ENCODE data around the gene NFIB.

Gene NFIB

DNA sequence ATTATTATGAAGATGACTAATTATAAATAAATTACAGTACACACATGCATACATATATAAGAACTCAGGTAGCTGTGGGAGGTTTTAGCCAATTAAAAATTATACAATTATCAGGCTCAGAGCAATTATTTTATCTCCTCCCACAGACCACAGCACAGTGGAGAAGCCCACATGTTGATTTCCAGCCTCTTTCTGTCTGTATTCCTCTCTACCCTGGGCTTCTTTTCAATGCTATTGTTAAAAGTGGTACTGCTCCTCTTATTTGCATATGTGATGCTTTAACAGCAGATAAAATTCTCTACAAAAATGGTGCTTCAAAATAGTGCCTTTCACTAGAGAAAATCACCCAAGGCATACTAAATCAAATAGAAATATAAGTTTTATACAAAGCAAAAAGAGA lies 218.7 kb downstream of the NFIB start:
- no peak for DNase-seq

DNA sequence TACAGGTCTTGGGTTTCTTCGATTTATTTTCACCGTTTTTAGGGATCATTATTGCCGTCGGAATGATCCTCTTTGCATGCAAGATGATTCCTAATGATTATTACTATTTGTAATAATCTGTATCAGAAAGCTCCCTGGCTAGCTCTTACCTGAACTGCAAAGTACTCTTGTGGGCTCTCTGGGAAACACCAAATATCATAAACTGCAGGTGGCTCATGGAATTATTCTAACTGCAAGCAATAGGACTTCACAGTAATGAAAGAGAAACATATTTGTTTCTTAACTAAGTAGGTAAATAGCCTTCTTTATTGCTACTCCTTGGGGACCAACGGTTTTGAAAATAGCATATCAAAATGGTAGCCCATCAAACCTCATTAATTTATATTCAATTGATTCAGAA lies 219.4 kb downstream of the NFIB start:
- no peak for DNase-seq

DNA sequence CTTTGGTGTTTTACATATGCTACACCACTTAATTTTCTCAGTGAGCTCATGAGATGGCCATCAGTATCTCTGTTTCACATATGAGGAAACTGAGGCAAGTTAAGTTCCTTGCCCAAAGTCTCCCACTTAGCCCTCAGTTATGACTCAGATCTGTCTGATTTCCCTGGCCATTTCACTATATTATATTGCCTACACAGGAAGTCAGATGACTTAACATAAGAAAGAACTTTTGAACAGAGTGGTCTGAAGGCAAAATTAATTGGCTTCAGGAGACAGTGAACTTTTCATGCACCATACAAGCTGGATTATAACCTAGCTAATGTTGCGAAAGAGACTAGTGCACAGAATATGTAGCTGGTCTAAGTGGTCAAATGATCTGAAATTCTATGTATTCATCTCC lies 221.6 kb downstream of the NFIB start:
- no peak for DNase-seq

DNA sequence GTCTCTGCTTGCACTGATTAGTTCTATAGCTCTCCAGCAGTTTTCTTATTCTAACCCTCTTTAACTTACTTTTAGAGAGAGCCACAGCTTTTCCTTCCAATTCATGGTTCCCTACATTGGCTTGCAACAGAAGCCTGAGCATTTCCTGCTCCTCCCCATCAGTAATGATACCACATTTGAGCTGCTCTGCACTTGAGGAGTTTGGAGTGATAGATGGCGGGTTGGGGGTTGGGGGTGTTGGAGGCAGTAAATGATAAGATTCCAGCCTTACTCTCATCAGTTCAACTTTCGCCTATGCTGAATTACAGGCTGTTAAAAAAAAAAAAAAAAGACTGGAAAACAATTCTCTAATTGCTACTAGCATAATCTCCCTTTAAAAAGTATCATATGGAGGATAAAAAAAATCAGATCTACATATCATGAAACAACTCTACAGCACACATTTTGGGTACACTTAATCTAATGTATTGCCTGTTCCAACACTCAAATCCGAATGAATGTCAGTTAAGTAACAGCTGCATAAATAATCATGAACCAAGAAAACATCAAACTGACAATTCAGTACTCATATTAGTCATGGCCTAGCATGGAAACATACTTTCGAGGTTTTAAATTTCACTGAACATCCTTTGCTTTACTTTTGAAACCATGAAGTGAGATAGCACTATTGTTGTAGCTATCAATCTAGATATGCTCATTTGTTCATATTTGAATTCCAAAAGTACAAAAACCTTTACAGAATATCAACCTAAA lies 224.7 kb downstream of the NFIB start:
- DNase-seq: no peak

DNA sequence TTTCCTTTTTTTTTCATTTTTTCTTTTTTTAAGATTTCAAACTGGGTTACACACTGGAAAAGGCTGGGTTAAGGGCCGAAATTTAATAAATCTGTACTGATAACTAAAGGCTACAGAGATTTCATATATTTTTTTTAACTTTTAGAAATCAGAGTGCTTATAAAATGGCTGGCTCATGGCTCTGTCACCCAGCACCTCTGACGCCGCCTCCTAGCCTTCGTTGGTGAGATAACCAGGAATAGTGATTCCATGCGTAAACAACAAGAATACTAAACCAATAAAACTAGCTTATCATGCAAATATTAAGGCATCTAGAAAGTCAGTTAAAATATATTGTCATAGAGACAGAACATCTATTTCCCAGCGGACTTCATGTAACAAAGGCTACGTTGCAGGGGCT lies 226.4 kb downstream of the NFIB start:
- DNase-seq: no peak

DNA sequence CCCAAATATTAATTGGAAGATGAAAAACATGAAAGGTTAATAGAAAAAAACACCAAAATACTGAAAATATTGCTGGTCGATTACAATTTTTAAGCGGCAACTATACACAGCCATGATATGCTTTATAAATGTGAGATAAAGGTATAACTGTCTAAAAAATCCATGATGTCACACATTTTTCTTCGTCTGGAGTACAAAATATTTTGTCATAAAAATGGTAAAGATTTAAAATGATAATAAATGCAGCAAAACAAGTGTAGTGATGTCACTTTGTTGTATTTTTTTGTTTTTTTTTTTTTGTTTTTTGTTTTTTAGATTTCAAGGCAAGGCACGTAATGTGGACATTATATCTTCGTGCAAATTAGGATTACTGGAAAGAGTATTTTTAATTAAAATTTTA lies 227.4 kb downstream of the NFIB start:
- DNase-seq: no peak

DNA sequence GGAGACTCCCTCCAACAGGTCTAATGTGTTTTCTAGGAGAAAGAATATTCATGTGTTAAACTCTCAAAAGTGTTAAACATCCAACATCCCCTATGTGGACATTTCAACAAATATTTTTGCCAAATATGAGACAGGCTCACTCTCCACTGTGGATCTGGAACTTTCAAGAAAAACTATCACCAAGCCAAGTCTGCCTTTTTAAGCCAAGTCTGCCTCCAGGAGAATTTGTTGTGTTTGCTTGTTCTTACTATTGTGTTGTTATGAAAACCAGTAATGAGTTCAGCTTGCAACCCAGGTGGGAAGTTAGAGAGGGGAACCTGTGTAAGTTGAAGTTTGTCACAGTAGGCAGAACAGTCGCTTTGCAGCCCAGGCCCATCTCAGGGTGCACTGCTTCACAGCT lies 228.1 kb downstream of the NFIB start:
- DNase-seq: no peak

DNA sequence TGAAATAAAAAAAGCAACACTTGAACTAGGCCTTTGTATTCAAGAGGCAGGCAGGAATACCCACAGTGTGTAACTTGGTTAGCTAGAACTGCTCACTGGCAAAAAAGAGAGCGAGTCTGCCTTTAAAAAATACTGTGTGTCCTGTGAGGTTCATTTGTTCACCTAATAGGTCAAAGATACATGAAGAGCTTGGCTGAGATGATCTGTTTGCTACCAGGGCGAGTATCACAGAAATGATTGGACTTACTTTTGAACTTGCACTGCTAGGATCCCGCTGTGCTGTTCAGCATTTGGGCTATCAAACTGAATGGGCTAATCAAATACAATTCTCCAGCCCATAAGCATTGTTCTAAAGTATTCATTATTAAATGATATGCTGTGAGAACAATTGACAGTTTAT lies 229.1 kb downstream of the NFIB start:
- DNase-seq: no peak

DNA sequence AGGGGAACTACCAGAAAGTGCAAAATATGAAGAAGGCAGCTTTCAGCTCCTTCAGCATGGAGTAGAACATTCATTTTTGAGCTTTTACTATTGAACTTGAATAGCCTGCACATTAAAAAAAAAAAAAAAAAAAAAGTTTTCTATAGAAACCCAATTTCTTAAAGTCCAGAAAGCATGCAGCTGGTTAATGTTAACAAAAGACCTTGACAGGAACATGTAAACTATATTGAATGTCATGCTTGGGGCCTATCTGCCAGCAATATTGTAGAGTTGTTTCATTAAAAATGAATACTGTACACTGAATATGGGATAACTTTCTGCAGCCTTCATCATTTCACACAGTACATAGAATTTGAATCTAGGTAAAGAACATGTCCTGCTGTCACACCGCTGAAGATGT lies 230.6 kb downstream of the NFIB start:
- no peak for DNase-seq

DNA sequence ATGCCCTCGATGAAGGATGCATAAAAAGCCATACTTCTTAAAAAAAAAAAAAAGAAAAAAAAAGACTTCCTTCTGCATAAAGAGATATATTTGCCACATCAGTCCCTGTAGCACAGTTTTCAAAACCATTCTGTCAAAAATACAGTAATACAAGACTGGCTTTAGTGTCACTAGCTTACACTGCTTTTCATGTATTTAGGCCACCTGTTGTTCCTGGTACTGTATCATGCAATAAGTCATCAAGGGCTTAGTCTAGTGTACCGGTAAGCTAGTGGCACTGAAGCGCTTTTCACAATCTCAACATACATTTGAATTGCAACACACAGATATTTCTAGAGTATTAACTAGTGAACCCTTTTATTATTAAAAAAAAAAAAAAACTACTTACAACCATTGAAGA lies 231.2 kb downstream of the NFIB start:
- no peak for DNase-seq

DNA sequence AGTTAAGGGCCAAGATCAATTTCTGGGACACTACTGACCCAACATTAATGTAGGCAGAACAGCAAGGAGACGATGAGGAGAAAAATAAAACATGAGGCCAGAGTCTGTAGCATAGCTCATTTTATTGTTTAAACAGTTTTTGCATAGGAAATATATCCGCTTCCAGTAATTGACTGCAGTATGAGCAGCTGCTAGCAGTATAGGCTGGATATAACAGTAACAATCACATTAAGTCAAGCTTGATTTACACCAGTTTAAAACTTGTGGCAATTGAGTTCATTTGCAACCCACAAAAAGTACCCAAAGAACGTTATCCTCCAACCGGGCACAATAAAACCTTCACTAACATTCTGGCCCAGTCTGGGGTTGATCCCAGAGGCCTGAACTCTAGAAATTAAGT lies 232.2 kb downstream of the NFIB start:
- DNase-seq: no peak

DNA sequence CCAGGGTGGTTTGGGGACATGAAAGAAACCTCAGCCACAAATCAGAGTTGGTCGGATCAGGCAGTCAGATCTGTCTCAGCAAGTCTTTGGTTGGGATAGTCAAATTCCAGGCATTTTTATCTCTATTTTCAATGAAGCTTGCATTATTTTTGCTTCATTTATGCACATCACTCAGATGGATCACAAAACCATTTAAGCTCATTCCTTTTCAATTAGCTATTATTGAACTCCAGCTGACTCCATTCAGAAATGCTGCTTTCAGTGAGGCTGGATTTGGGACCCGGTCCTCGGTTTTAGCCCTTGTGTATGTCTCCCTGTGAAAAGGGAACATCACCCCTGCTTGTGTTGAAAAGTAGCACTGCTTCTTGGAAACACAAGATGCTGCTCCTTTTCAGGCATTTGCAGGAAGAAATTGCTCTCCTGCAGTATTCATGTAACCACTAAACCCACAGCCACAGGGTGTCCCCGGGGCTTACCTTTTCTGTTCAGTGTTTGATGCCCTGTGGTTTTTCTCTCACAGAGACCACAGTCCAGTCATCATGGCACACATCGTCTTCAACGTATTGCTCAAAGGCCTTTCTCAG lies 232.9 kb downstream of the NFIB start:
- no peak for DNase-seq

DNA sequence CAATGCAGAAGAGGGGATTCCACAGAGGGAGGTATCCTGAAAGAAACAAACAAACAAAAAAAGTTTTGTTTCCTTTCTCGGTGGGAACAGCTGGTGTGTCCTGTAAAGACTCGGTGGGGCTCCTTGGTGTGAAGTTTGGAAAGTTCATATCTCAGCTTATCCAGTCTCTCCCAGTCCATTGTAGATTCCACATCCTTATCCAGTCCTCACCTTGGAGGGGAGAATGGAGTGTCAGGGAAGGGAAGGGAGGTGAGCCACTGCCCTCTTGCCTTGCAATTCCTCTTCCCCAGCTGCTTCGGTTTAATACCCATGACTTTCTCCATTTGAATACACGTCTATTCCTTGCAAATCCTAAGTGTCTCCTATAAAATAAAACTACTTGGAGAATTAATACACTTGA lies 234.5 kb downstream of the NFIB start:
- DNase-seq: no peak

DNA sequence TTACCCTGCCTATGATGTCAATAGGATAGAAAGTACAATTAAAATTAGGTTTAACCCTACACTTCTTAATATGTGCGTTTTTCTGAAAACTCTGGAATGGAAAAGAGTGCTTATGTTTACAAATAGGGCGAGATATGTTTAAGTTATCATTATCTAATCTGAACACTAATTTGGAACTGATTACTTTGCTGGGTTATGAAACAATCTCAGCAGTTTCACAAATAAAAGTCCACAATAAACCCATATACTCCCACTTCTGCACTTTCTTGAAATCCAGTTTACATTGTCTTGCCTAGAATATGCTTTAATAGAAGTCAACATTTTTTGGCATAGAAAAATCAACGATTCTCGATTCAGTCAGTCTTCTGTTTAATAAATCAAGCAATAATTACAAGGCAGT lies 236.3 kb downstream of the NFIB start:
- no peak for DNase-seq

DNA sequence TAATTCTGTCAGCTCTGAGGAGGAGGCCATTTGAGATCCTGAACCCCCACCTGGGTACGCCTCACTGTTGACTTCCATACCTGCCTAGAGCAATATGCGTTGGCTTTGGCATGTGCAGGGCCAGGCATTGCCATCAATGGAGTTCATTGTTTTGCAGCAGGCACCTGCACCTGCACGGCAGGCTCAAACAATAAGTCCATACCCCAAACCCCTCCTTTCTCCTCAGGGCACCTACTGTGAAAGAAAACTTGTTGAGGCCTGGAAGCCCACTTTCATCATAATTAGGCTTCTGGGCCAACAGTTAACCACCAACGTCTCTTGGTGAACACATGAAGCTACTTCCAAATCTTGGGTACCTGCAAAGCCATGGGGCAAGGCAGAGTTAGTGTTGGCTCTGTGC lies 238.7 kb downstream of the NFIB start:
- no peak for DNase-seq

DNA sequence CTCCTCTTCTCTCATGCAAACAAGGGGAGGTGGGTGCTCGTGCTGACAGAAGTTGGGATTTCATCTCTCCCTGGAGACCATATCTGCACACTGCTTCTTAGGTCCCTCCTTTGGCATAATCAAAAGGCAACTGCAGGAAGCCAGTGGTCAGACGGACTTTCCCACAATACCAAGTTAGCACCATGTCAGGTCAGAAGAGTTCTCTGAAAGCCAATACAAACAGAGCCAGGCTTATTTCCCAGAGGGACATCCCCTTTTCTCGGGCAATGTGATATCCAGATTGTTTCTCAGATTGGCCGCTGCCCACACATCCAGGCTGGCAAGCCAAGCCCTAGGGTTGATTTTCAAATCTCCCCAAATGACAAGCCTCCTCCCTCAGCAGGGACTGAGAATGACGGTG lies 241.1 kb downstream of the NFIB start:
- no peak for DNase-seq

DNA sequence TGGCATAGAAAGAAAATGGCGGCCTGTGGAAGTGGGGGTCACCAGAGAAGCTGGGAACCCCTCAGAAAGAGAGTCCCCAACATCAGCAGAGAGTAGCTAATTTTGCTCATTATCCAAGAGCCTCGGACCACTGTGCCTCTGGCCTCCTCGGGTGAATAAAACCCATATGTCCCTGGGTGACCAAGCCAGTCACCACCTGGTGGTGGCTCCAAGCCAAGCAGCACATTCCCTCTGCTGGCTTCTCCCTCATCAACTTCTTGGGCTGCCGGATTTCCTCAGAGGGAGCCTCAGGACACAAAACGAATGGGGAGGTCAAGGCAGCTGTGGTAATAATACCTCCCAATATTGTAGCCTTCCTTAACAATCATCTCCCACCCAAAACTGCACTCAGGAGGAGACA lies 242.5 kb downstream of the NFIB start:
- DNase-seq: no peak

DNA sequence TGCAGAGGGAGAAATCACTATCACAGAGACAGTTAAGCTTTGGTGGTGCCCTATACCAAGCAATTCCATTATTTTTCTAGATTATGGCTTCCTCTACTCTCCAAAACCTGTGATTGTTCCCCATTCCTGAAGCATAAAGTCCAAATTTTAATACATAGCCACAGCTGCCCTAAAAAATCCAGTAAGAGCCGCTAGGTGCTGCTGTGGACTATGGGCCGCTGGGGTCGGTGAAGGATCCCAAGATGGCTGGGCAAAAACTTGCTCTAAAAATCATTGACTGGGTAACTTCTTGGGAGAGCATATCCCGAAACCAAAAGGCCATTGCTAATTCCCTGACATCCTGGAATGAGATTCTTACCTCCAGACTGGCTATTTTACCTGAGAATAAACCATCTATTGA lies 245.3 kb downstream of the NFIB start:
- DNase-seq: no peak

DNA sequence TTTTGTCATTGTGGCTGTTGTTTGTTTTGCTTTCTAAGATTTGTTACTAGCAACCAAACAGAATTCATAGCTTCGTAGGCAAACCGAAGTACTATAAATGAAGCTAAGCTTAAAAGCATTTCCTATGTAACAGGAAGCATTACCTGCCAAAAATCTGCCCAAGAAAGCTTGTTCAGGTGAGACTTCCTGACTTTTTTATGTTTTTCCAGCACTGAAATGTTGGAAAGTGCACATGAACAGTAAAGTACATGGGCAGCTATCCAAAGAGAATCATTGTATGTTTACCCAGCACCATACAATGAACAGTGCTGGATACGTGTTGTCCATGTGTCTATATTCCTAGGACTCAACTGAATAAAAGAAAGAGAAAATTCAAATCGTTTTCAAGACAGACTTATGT lies 247.1 kb downstream of the NFIB start:
- DNase-seq: no peak

DNA sequence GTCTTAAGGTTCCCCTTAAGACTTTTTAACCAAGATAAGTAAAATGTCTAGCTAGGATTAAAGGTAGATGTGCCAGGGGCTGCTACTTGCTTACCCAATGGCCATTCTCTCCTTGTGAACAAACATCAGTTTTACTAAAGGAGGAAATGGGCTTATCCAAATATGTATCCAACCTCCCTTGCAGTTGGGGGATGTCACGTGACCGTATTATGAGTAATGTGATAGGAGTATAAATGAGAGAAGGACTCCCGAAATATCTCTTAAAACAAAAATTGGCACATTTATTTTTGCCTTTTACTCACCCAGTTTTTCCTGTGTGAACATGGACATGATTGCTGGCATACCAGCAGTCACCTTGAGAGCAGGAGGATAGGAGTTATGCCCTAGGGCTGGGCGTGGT lies 247.9 kb downstream of the NFIB start:
- DNase-seq: no peak

DNA sequence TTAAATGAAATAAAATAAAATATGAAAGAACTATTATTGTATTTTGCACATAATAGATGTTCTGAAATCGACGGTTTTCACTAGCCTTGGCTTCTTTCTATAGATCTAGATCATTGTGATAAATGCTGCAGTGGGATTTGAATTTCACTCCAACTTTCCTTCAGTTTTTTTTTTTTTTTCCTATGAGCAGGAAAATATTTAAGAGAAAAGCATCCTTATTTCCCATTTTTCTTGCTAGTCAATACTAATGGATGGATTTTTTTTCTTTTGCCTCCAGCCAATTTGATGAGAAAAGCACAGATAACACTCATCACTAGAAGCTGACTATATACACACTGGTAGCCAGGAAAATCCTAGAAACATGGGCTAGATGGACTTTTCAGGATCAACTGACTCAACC lies 249.0 kb downstream of the NFIB start:
- DNase-seq: no peak

DNA sequence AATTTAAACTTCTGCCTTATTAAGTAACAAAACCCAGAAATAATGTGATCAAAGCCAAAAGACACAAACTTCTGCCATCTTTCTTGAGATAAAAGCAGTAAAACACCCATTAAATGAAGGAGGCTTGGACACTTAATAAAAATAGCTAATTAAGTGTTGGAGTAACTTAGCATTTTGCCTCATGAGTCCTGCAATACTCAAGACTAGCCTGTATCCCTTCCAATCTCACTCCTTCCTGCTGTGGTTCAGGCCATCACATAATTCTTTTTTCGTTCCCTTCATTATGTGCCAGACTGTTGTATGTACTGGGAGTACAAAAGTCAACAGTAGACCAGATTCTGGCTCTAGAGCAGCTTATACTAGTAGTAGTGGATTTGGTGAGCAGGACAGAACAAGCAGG lies 250.2 kb downstream of the NFIB start:
- no peak for DNase-seq

DNA sequence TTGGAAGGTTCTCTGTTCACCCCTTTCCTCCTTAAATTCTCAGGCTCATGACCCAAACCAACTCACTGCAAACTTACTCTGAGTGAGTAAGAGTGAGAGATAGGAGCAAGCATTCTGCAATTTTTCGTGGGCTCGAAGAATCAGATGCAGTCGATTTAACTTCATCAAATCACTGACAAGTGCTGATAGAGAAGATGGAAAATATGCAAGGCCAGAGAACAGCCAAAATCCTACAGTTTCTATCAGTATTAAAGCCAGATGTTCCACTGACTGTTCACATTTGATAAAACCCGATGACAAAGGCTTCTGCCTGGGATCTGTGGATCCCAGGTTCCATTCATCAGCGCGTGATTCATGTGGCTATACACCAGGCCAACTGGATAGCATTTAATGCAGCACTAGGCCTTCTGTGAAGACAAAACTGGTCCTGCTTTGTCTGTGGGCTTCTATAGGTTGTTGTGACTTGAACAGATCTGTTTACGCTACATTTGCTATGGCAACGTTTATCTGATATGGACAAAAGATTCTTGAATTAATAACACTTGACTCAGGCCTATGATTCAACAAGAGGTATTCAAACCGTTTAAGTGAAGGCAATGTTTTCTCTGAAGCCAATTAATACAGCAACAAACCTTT lies 251.2 kb downstream of the NFIB start:
- DNase-seq: no peak

DNA sequence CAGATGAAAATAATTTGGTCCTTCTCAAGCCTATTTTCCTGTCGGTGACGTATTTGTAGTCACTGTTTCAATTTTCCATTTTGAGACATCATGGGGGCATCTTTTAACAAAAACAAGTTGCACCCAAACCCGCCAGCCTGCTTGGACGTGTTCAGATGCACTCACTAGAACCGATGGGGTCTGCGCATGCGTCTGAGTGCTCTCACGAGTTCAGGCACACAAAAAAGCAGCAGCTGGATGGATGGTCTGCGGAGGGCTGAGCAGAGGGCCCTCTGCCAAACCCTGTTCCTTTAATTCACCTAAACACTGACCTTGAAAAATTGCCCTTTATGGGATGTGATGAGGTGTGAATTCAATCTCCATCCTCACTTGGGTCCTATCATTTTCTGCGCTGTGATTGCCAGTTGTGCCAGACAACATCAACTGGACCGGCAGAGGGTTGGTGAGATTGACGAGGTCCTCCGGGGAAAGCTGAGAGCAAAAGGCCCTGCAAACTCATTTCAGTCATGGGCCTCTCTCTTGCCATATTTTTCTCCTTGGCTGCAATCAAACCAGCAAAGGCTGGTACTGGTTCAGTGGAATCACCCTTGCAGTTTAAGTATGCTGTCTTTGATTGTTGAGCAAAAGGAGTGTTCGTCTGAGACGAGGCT lies 251.9 kb downstream of the NFIB start:
- DNase-seq: no peak
